T-helper 17 cell (primary cell): Measurements from ENCODE around the gene NGDN. TPM values are rescaled to one million over a fixed set of nuclear protein-coding genes. Genes with fewer than 3 reads are reported as not detected.

Experiments used
- ATAC-seq: fragments of 150-1000 bp; cut with Tn5 transposase; 2 replicates; pipeline ENCODE4 v1.10.0; 2021; ENCODE audit warnings: mild to moderate bottlenecking, moderate library complexity
- DNase-seq, 3 donors: peaks; one replicate each; pipeline versions ENCODE4 v3.0.0 to v3.0.0-alpha.2; 2020 to 2021
- H3K9me3 ChIP-seq: one replicate; pipeline ENCODE4 v1.7.0; 2013; ENCODE audit warnings: low read length, mild to moderate bottlenecking; ENCODE audit not compliant: control insufficient read depth, poor library complexity, severe bottlenecking
- H3K27ac Mint-ChIP-seq: one replicate; pipeline ENCODE4 v1.8.0; 2022; ENCODE audit warnings: mild to moderate bottlenecking, moderate library complexity, mixed read lengths
- H3K27me3 Mint-ChIP-seq: one replicate; pipeline ENCODE4 v1.8.0; 2022; ENCODE audit warnings: mixed read lengths
- H3K36me3 Mint-ChIP-seq: one replicate; pipeline ENCODE4 v1.8.0; 2022; ENCODE audit warnings: low read depth, mixed read lengths
- H3K4me1 Mint-ChIP-seq: one replicate; pipeline ENCODE4 v1.8.0; 2022; ENCODE audit warnings: mild to moderate bottlenecking, mixed read lengths
- H3K4me3 Mint-ChIP-seq: one replicate; pipeline ENCODE4 v1.8.0; 2022; ENCODE audit warnings: mild to moderate bottlenecking, moderate library complexity, mixed read lengths
- total RNA-seq, 4 donors: library from RNA in 2 of 4; stranded (reverse) in 2 of 4; gene quantifications; one replicate each; pipeline ENCODE4 v1.2.3 and lab custom pipeline; 2022 to 2026

NGDN gene
- total RNA-seq, 2 donors from 2014 or later, result 97.6 to 120 TPM

GRCh38 chr14:23434488-23435222 lies 34.8 kb upstream of the NGDN start:
- no peak overlapping the region for H3K4me3 Mint-ChIP-seq
- H3K36me3 Mint-ChIP-seq, result peaks cover 5% of the 10 kb centered on the region
- H3K9me3 ChIP-seq, result no peaks in the 10 kb centered on the region
- peaks cover 42% of the 10 kb centered on the region for H3K27me3 Mint-ChIP-seq
- no peak for ATAC-seq
- H3K27ac Mint-ChIP-seq, result no peak overlapping the region
- peaks cover 13% of the 10 kb centered on the region for H3K4me1 Mint-ChIP-seq
- peak in 1 of 3 donors; percentile 0 for DNase-seq

GRCh38 chr14:23435543-23436326 lies 33.8 kb upstream of the NGDN start, which contains the start of gene MYH7:
Gene MYH7 (minus strand): TSS chr14:23435660. CDS start chr14:23433732, 1,928 bp downstream.
- no peaks in the 10 kb centered on the region for H3K9me3 ChIP-seq
- DNase-seq (peak in 1 of 3 donors; percentile 3), ATAC-seq (no peak)
- H3K27me3 Mint-ChIP-seq, result peaks cover 45% of the 10 kb centered on the region
- no peak within 1 kb of the TSS for H3K27ac Mint-ChIP-seq
- H3K4me3 Mint-ChIP-seq, result no peak within 1 kb of the TSS
- H3K36me3 Mint-ChIP-seq, result peaks cover 7% of the 10 kb centered on the region
- peaks cover 13% of the 10 kb centered on the region for H3K4me1 Mint-ChIP-seq

GRCh38 chr14:23436327-23437132 lies 33.0 kb upstream of the NGDN start:
- no peaks in the 10 kb centered on the region for H3K9me3 ChIP-seq
- no peak for ATAC-seq
- Mint-ChIP-seq H3K27me3 (peaks cover 52% of the 10 kb centered on the region), H3K27ac (no peak overlapping the region), H3K4me1 (peaks cover 13% of the 10 kb centered on the region), H3K4me3 (no peak overlapping the region), H3K36me3 (peaks cover 11% of the 10 kb centered on the region)
- no peak for DNase-seq

- H3K36me3 Mint-ChIP-seq, result peaks cover 14% of the 10 kb centered on the region
- ATAC-seq, result no peak
- no peak overlapping the region for H3K4me3 Mint-ChIP-seq
- peaks cover 12% of the 10 kb centered on the region for H3K4me1 Mint-ChIP-seq
- no peaks in the 10 kb centered on the region for H3K9me3 ChIP-seq
- H3K27me3 Mint-ChIP-seq, result peaks cover 52% of the 10 kb centered on the region
- no peak overlapping the region for H3K27ac Mint-ChIP-seq
- DNase-seq, result no peak
Observed at GRCh38 chr14:23437133-23438100, 32.1 kb upstream of the NGDN start.

- Mint-ChIP-seq H3K36me3 (peaks cover 17% of the 10 kb centered on the region), H3K27me3 (peaks cover 54% of the 10 kb centered on the region), H3K4me3 (peak overlapping the region; percentile 72), H3K4me1 (peaks cover 11% of the 10 kb centered on the region), H3K27ac (no peak overlapping the region)
- ATAC-seq (no peak), DNase-seq (peak in 1 of 3 donors; percentile 2)
- no peaks in the 10 kb centered on the region for H3K9me3 ChIP-seq
Observed at GRCh38 chr14:23438101-23438971, 31.2 kb upstream of the NGDN start.

GRCh38 chr14:23439107-23439835 lies 30.2 kb upstream of the NGDN start:
- Mint-ChIP-seq H3K27ac (no peak overlapping the region), H3K36me3 (peaks cover 17% of the 10 kb centered on the region), H3K27me3 (peaks cover 53% of the 10 kb centered on the region), H3K4me3 (no peak overlapping the region), H3K4me1 (peaks cover 11% of the 10 kb centered on the region)
- ATAC-seq (no peak), DNase-seq (no peak)
- no peaks in the 10 kb centered on the region for H3K9me3 ChIP-seq

- ATAC-seq (no peak), DNase-seq (no peak)
- no peaks in the 10 kb centered on the region for H3K9me3 ChIP-seq
- peaks cover 11% of the 10 kb centered on the region for H3K4me1 Mint-ChIP-seq
- peaks cover 46% of the 10 kb centered on the region for H3K27me3 Mint-ChIP-seq
- peaks cover 17% of the 10 kb centered on the region for H3K36me3 Mint-ChIP-seq
- no peak overlapping the region for H3K4me3 Mint-ChIP-seq
- H3K27ac Mint-ChIP-seq, result no peak overlapping the region
Observed at GRCh38 chr14:23441076-23441475, 28.4 kb upstream of the NGDN start.

- ATAC-seq, result no peak
- H3K4me3 Mint-ChIP-seq, result no peak overlapping the region
- H3K27ac Mint-ChIP-seq, result no peak overlapping the region
- peaks cover 9% of the 10 kb centered on the region for H3K4me1 Mint-ChIP-seq
- no peak for DNase-seq
- H3K27me3 Mint-ChIP-seq, result peaks cover 51% of the 10 kb centered on the region
- no peaks in the 10 kb centered on the region for H3K9me3 ChIP-seq
- peaks cover 14% of the 10 kb centered on the region for H3K36me3 Mint-ChIP-seq
Observed at GRCh38 chr14:23442721-23443356, 26.7 kb upstream of the NGDN start.

- H3K4me3 Mint-ChIP-seq, result no peak overlapping the region
- peaks cover 57% of the 10 kb centered on the region for H3K27me3 Mint-ChIP-seq
- H3K36me3 Mint-ChIP-seq, result peaks cover 12% of the 10 kb centered on the region
- no peaks in the 10 kb centered on the region for H3K9me3 ChIP-seq
- H3K4me1 Mint-ChIP-seq, result peaks cover 7% of the 10 kb centered on the region
- ATAC-seq (no peak), DNase-seq (no peak)
- no peak overlapping the region for H3K27ac Mint-ChIP-seq
Observed at GRCh38 chr14:23443411-23443812, 26.1 kb upstream of the NGDN start.

- Mint-ChIP-seq H3K36me3 (peaks cover 12% of the 10 kb centered on the region), H3K27me3 (peaks cover 62% of the 10 kb centered on the region), H3K27ac (no peak overlapping the region), H3K4me3 (no peak overlapping the region), H3K4me1 (peaks cover 7% of the 10 kb centered on the region)
- H3K9me3 ChIP-seq, result no peaks in the 10 kb centered on the region
- DNase-seq (no peak), ATAC-seq (no peak)
Observed at GRCh38 chr14:23443881-23444280, 25.6 kb upstream of the NGDN start.

- peaks cover 12% of the 10 kb centered on the region for H3K36me3 Mint-ChIP-seq
Observed at GRCh38 chr14:23444314-23444713, 25.2 kb upstream of the NGDN start.

More at GRCh38 chr14:23444314-23444713, 25.2 kb upstream of the NGDN start:
- H3K27ac Mint-ChIP-seq, result no peak overlapping the region
- peaks cover 7% of the 10 kb centered on the region for H3K4me1 Mint-ChIP-seq
- peaks cover 66% of the 10 kb centered on the region for H3K27me3 Mint-ChIP-seq
- no peaks in the 10 kb centered on the region for H3K9me3 ChIP-seq
- ATAC-seq, result no peak
- no peak overlapping the region for H3K4me3 Mint-ChIP-seq
- DNase-seq, result no peak
